Mucosa of stomach (tissue), 1 donor: ENCODE data around the gene CCNI.
"Not testable (repeated sequence)": the region's sequence is repeated elsewhere in the genome, so short reads cannot be mapped to it uniquely, and the experiment has no call there.

Source experiments
- H3K27me3 ChIP-seq: one replicate; pipeline ENCODE4 v1.7.0; 2013; ENCODE audit warnings: mild to moderate bottlenecking, low read length; ENCODE audit not compliant: control insufficient read depth, insufficient read depth
- H3K36me3 ChIP-seq: one replicate; pipeline ENCODE4 v1.7.0; 2013; ENCODE audit warnings: low read length; ENCODE audit not compliant: control insufficient read depth, insufficient read depth
- H3K4me1 ChIP-seq: one replicate; pipeline ENCODE4 v1.7.0; 2013; ENCODE audit warnings: mild to moderate bottlenecking, low read length; ENCODE audit not compliant: control insufficient read depth, insufficient read depth
- H3K4me3 ChIP-seq: one replicate; pipeline ENCODE4 v1.7.0; 2013; ENCODE audit warnings: low read length
- H3K9ac ChIP-seq: one replicate; pipeline ENCODE4 v1.7.0; 2013; ENCODE audit warnings: mild to moderate bottlenecking, low read length, moderate library complexity
- H3K9me3 ChIP-seq: one replicate; pipeline ENCODE4 v1.7.0; 2013; ENCODE audit warnings: mild to moderate bottlenecking, low read length, moderate library complexity; ENCODE audit not compliant: control insufficient read depth
- donor health status: Pancreatic carcinoma.

Gene CCNI

DNA sequence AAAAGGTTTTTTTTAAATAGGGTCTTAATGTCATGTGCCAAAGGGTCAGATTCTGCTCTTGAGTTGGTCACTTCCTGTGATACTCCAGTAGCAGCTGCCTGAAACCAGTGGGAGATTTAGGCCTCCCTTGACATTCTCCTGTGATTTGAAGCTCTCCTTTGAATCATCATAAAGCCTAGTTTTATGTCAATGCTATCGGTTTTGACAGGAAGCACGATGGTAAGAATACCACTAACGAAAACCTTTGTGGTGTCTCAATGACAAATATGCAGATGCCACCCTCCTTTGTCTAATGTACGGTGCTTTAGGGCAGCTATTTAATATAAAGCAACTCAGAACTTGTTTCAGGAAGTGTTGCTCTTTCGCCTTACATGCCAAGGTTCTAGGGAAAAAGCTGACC lies 44.2 kb downstream of the CCNI start:
- H3K9me3 ChIP-seq = no peaks in the 10 kb centered on the region
- H3K9ac ChIP-seq = no peak overlapping the region
- H3K4me3 ChIP-seq = no peak overlapping the region
- H3K27me3 ChIP-seq = no peaks in the 10 kb centered on the region
- no peaks in the 10 kb centered on the region for H3K36me3 ChIP-seq
- no peaks in the 10 kb centered on the region for H3K4me1 ChIP-seq

- not testable (repeated sequence) for H3K9ac ChIP-seq, H3K9me3 ChIP-seq, H3K36me3 ChIP-seq, H3K27me3 ChIP-seq, H3K4me3 ChIP-seq, H3K4me1 ChIP-seq
Measured at GRCh38 chr4:77029757-77030156, 46.0 kb downstream of the CCNI start.

GRCh38 chr4:77028246-77028645 lies 47.5 kb downstream of the CCNI start:
- Histone ChIP-seq H3K4me3 (no peak overlapping the region), H3K9ac (no peak overlapping the region), H3K27me3 (no peaks in the 10 kb centered on the region), H3K9me3 (no peaks in the 10 kb centered on the region), H3K4me1 (no peaks in the 10 kb centered on the region), H3K36me3 (no peaks in the 10 kb centered on the region)

DNA sequence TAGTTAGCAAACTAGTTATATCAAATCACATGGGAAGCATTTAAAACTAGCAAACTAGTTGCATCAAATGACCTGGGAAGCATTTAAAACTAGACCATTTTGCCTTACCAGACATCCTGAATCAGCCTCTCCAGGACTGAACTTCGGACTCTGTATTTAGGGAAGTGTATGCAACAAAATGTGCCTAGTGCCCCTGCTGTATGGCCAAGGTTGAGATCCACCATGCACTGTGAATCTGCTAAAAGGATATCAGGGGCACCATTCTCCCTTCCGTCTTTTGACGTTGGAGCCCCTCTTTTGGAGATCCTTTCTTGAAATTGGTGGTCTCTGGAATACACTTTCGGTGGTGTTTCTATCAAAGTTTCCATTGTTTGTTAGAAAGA lies 49.5 kb downstream of the CCNI start:
- no peak overlapping the region for H3K9ac ChIP-seq
- H3K36me3 ChIP-seq = no peaks in the 10 kb centered on the region
- peaks cover 7% of the 10 kb centered on the region for H3K4me1 ChIP-seq
- H3K27me3 ChIP-seq = no peaks in the 10 kb centered on the region
- no peaks in the 10 kb centered on the region for H3K9me3 ChIP-seq
- no peak overlapping the region for H3K4me3 ChIP-seq

- H3K9ac ChIP-seq = no peak overlapping the region
- peaks cover 10% of the 10 kb centered on the region for H3K4me1 ChIP-seq
- no peaks in the 10 kb centered on the region for H3K9me3 ChIP-seq
- H3K27me3 ChIP-seq = no peaks in the 10 kb centered on the region
- H3K4me3 ChIP-seq = no peak overlapping the region
- no peaks in the 10 kb centered on the region for H3K36me3 ChIP-seq
Measured at GRCh38 chr4:77025643-77026321, 50.0 kb downstream of the CCNI start.

DNA sequence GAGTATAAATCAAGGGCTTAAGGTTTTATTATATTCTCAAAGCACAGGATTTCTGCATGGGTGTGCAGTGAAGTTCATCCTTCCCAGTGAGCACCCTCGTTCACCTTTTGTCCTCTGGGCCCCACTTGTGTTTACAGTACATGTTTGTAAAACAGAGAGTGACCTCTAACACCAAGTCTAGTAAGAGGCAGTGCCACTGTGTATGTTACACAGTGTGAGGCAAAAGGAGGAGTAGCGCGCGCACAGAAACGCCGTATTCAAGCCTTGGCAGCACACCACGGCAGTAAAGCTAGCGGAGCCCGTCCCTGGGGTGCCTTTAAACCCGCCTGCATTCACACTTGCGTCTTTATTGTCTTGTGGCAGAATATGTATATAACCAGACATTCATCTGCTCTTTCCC lies 51.9 kb downstream of the CCNI start:
- Histone ChIP-seq H3K4me1 (peaks cover 10% of the 10 kb centered on the region), H3K27me3 (no peaks in the 10 kb centered on the region), H3K4me3 (no peak overlapping the region), H3K9me3 (no peaks in the 10 kb centered on the region), H3K36me3 (no peaks in the 10 kb centered on the region), H3K9ac (no peak overlapping the region)

DNA sequence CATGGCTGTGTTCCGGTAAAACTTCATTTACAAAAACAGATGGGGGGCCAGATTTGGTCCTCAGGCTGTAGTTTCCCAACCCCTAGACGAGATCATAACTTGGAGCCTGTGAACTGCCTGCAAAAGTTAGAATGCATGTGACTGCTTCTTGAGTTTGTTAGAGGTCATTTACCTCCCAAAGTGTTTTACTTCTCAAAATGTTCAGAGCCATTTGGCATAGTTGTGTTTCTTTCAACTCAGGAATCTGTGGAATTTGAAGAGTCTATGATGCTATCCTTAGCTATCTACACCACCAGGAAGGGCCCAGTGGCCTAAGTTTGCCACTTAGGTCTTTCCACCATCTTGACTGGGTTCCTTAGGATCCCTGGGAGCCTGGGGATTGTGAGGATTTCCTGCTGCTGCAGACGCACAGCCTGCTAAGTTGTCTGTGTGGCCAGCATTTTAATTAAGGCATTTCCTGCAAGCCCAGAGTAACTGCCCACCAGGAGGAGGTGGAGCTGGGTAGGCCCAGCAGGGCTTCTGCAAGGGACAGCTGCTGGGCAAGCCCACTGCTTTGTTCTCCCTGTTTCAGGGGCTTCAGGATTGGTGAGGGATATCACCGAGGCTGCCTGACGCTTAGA lies 53.1 kb downstream of the CCNI start:
- H3K36me3 ChIP-seq = no peaks in the 10 kb centered on the region
- H3K9me3 ChIP-seq = no peaks in the 10 kb centered on the region
- H3K4me1 ChIP-seq = peaks cover 10% of the 10 kb centered on the region
- H3K27me3 ChIP-seq = no peaks in the 10 kb centered on the region
- H3K4me3 ChIP-seq = no peak overlapping the region
- H3K9ac ChIP-seq = no peak overlapping the region

- no peaks in the 10 kb centered on the region for H3K9me3 ChIP-seq
- peaks cover 10% of the 10 kb centered on the region for H3K4me1 ChIP-seq
- no peaks in the 10 kb centered on the region for H3K36me3 ChIP-seq
- H3K27me3 ChIP-seq = no peaks in the 10 kb centered on the region
- H3K9ac ChIP-seq = no peak overlapping the region
- H3K4me3 ChIP-seq = no peak overlapping the region
Measured at GRCh38 chr4:77021614-77022089, 54.1 kb downstream of the CCNI start.

DNA sequence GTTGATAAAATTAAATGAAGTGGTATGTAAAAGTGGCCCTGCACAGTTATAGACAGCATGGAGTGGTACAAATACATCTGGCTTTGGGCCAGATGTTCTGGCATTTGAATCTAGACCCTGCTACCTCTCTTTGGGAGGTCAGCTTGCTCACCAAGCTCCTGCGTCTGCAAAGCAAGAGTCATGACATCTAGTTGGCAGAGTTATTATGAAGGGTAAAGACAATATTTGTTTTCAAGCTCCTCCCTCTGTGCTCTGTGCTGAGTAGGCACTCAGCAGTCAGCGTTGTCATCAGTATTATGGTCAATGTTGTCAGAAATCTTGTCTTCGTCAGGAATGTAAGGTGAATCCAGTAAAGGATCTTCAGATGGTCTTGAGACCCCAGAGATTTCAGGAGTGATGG lies 55.8 kb downstream of the CCNI start:
- H3K27me3 ChIP-seq = no peaks in the 10 kb centered on the region
- H3K9ac ChIP-seq = no peak overlapping the region
- no peaks in the 10 kb centered on the region for H3K36me3 ChIP-seq
- H3K9me3 ChIP-seq = no peaks in the 10 kb centered on the region
- no peak overlapping the region for H3K4me3 ChIP-seq
- H3K4me1 ChIP-seq = peaks cover 10% of the 10 kb centered on the region

DNA sequence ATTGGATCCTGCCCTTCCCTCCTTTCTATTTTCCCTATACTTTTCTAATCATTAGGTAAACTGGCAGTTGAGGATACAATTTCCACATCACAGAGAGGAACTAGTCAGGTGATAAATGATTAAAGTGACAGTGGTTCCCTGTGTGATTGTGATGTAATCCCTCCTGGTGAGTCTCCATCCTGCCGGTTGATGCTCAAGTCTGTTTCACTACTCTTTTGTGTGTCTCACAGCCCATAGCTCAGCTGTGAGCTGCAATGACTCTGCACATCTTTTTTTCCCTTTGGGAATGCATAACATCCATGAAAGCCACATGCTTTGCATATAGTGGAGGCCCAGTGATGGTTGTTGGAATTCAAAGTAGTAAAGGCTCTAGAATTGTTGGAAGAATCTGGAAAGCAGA lies 60.4 kb downstream of the CCNI start:
- Histone ChIP-seq H3K27me3 (no peaks in the 10 kb centered on the region), H3K4me3 (no peak overlapping the region), H3K9me3 (no peaks in the 10 kb centered on the region), H3K4me1 (no peaks in the 10 kb centered on the region), H3K9ac (no peak overlapping the region), H3K36me3 (no peaks in the 10 kb centered on the region)

- H3K4me3 ChIP-seq = no peak overlapping the region
- no peaks in the 10 kb centered on the region for H3K27me3 ChIP-seq
- no peak overlapping the region for H3K9ac ChIP-seq
- no peaks in the 10 kb centered on the region for H3K36me3 ChIP-seq
- H3K9me3 ChIP-seq = no peaks in the 10 kb centered on the region
- no peaks in the 10 kb centered on the region for H3K4me1 ChIP-seq
Measured at GRCh38 chr4:77014256-77014655, 61.5 kb downstream of the CCNI start.

DNA sequence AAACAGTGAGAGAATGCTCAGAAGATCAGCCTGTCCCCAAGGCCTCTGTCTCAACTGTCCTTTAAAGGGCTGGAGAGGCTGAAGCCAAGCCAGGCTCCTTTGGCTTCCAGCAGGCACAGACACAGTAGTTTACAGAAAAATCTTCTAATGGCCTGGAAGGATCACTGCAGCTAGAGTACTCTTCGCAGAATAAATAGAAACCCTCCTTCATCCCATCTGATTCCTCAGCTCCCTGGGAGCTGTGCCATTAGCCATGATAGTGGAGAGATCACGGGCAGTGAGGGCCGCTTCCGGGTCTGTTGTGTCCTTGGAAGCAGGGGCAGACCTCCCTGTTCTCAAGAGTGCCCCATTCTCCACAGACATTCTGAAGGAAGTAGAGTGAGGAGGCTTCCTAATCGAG lies 63.1 kb downstream of the CCNI start:
- H3K27me3 ChIP-seq = no peaks in the 10 kb centered on the region
- H3K4me3 ChIP-seq = no peak overlapping the region
- no peak overlapping the region for H3K9ac ChIP-seq
- no peaks in the 10 kb centered on the region for H3K36me3 ChIP-seq
- H3K4me1 ChIP-seq = peaks cover 5% of the 10 kb centered on the region
- H3K9me3 ChIP-seq = no peaks in the 10 kb centered on the region
